HepG2 (cell line): ENCODE data around the gene PTH2. TPM values are rescaled to one million over a fixed set of nuclear protein-coding genes. Genes with fewer than 3 reads are reported as not detected.

ENCODE experiments used
- ARNTL ChIP-seq: sonication (generic); formaldehyde crosslinking; IDR thresholded peaks from 2 replicates; pipeline ENCODE4 v1.4.0; 2020; ENCODE audit warnings: mild to moderate bottlenecking, missing genetic modification reagents
- CBX1 ChIP-seq: IDR thresholded peaks from one replicate; pipeline ENCODE4 v1.6.1; 2016; ENCODE audit warnings: antibody characterized with exemption, low read depth
- FLYWCH1 ChIP-seq: sonication (generic); formaldehyde crosslinking; IDR thresholded peaks from 2 replicates; pipeline ENCODE4 v1.8.1; 2023; ENCODE audit warnings: mild to moderate bottlenecking, missing genetic modification reagents
- FOSL1 ChIP-seq: sonication (generic); formaldehyde crosslinking; IDR thresholded peaks from 2 replicates; pipeline ENCODE4 v1.9.0; 2021; ENCODE audit warnings: missing genetic modification reagents, borderline replicate concordance
- IKZF1 ChIP-seq: fragments of 450-650 bp; IDR thresholded peaks from 2 replicates; pipeline ENCODE4 v1.7.1; 2016
- ISL2 ChIP-seq: sonication (generic); formaldehyde crosslinking; IDR thresholded peaks from 2 replicates; pipeline ENCODE4 v1.5.0; 2020; ENCODE audit warnings: missing genetic modification reagents
- KDM4B ChIP-seq: sonication (generic); formaldehyde crosslinking; IDR thresholded peaks from 2 replicates; pipeline ENCODE4 v1.4.0; 2020; ENCODE audit warnings: missing genetic modification reagents
- KDM6A ChIP-seq: IDR thresholded peaks from 2 replicates; pipeline ENCODE4 v1.6.1; 2016; ENCODE audit warnings: low read depth
- MXD3 ChIP-seq: IDR thresholded peaks from 2 replicates; pipeline ENCODE4 v1.6.1; 2016; ENCODE audit warnings: mild to moderate bottlenecking, missing biosample characterization, missing genetic modification reagents
- ONECUT2 ChIP-seq: sonication (generic); formaldehyde crosslinking; IDR thresholded peaks from 2 replicates; pipeline ENCODE4 v1.4.0; 2020; ENCODE audit warnings: missing genetic modification reagents
- PAF1 ChIP-seq: IDR thresholded peaks from 2 replicates; pipeline ENCODE4 v1.6.1; 2016; ENCODE audit warnings: missing genetic modification reagents, missing compliant biosample characterization
- PITX1 ChIP-seq: sonication (generic); formaldehyde crosslinking; IDR thresholded peaks from 2 replicates; pipeline ENCODE4 v1.5.1; 2020; ENCODE audit warnings: mild to moderate bottlenecking, missing genetic modification reagents
- RNF219 ChIP-seq: sonication (generic); formaldehyde crosslinking; IDR thresholded peaks from 2 replicates; pipeline ENCODE4 v1.5.0; 2020; ENCODE audit warnings: mild to moderate bottlenecking, missing genetic modification reagents
- SAP130 ChIP-seq: IDR thresholded peaks from 2 replicates; pipeline ENCODE4 v1.6.1; 2016; ENCODE audit warnings: low read depth
- TBP ChIP-seq: sonication (generic); formaldehyde crosslinking; IDR thresholded peaks from 2 replicates; pipeline ENCODE4 v1.5.0; 2020; ENCODE audit warnings: missing genetic modification reagents
- ZBTB2 ChIP-seq: sonication (generic); formaldehyde crosslinking; IDR thresholded peaks from 2 replicates; pipeline ENCODE4 v1.8.0; 2022; ENCODE audit warnings: low read depth, missing genetic modification reagents
- ZFYVE20 ChIP-seq: sonication (generic); formaldehyde crosslinking; IDR thresholded peaks from 2 replicates; pipeline ENCODE4 v1.8.0; 2023; ENCODE audit warnings: low read depth, mild to moderate bottlenecking, moderate library complexity, missing genetic modification reagents, borderline replicate concordance
- ZMYM3 ChIP-seq: sonication (generic); formaldehyde crosslinking; IDR thresholded peaks from 2 replicates; pipeline ENCODE4 v1.5.1; 2020; ENCODE audit warnings: mild to moderate bottlenecking, missing genetic modification reagents
- ZNF138 ChIP-seq: sonication (generic); formaldehyde crosslinking; IDR thresholded peaks from 2 replicates; pipeline ENCODE4 v1.5.0; 2020; ENCODE audit warnings: mild to moderate bottlenecking, low read depth, missing genetic modification reagents
- ZNF296 ChIP-seq: sonication (generic); formaldehyde crosslinking; conservative IDR thresholded peaks from 2 replicates; pipeline ENCODE4 v1.5.0; 2020; ENCODE audit warnings: mild to moderate bottlenecking, missing genetic modification reagents
- ZNF382 ChIP-seq: sonication (generic); formaldehyde crosslinking; IDR thresholded peaks from 2 replicates; pipeline ENCODE4 v1.5.0; 2020; ENCODE audit warnings: missing genetic modification reagents, mild to moderate bottlenecking, borderline replicate concordance
- ZNF431 ChIP-seq: sonication (generic); formaldehyde crosslinking; IDR thresholded peaks from 2 replicates; pipeline ENCODE4 v1.9.0; 2022; ENCODE audit warnings: missing genetic modification reagents, low read depth, mild to moderate bottlenecking, borderline replicate concordance
- ZNF432 ChIP-seq: sonication (generic); formaldehyde crosslinking; IDR thresholded peaks from 2 replicates; pipeline ENCODE4 v1.5.0; 2020; ENCODE audit warnings: missing genetic modification reagents, mild to moderate bottlenecking, borderline replicate concordance
- ZNF468 ChIP-seq: sonication (generic); formaldehyde crosslinking; IDR thresholded peaks from 2 replicates; pipeline ENCODE4 v1.8.0; 2022; ENCODE audit warnings: mild to moderate bottlenecking, moderate library complexity, missing genetic modification reagents
- ZNF577 ChIP-seq: sonication (generic); formaldehyde crosslinking; IDR thresholded peaks from 2 replicates; pipeline ENCODE4 v1.4.0; 2020; ENCODE audit warnings: mild to moderate bottlenecking, low read depth, missing genetic modification reagents, borderline replicate concordance
- polyA plus RNA-seq, 8 experiments: library from polyadenylated mRNA; depleted of rRNA in 3 of 8; stranded (reverse) in 7 of 8; unstranded in 1 of 8; fragments of >200 nt; fragmentation: Illumina TruSeq in 4 of 8; extraction: Trizol in 4 of 8; gene quantifications; 2 replicates each; pipeline versions ENCODE4 v1.2.1 to v1.2.3, GENCODE V29; 2011 to 2016; ENCODE audit warnings: low read depth in 4 of 8, missing spikeins in 1 of 8, mixed read lengths in 1 of 8; ENCODE audit not compliant: insufficient read depth in 1 of 8
- total RNA-seq, 5 experiments: library from RNA; depleted of rRNA; stranded (reverse); fragments of >200 nt; fragmentation: Illumina TruSeq; extraction: Trizol; gene quantifications; 2 replicates each; pipeline ENCODE4 v1.2.3, GENCODE V29; 2016; ENCODE audit warnings: low read depth in 1 of 5
- TF ChIP-seq, protein P1 (sequence below): sonication (generic); formaldehyde crosslinking; IDR thresholded peaks from 2 replicates; pipeline ENCODE4 v1.4.0; 2020; ENCODE audit warnings: mild to moderate bottlenecking, low read depth, missing genetic modification reagents

Gene PTH2
- total and polyA plus RNA-seq, 2 of the 13 experiments (the other 11 are each of a cell fraction or from before 2014, with no cell fraction given), result not detected

DNA sequence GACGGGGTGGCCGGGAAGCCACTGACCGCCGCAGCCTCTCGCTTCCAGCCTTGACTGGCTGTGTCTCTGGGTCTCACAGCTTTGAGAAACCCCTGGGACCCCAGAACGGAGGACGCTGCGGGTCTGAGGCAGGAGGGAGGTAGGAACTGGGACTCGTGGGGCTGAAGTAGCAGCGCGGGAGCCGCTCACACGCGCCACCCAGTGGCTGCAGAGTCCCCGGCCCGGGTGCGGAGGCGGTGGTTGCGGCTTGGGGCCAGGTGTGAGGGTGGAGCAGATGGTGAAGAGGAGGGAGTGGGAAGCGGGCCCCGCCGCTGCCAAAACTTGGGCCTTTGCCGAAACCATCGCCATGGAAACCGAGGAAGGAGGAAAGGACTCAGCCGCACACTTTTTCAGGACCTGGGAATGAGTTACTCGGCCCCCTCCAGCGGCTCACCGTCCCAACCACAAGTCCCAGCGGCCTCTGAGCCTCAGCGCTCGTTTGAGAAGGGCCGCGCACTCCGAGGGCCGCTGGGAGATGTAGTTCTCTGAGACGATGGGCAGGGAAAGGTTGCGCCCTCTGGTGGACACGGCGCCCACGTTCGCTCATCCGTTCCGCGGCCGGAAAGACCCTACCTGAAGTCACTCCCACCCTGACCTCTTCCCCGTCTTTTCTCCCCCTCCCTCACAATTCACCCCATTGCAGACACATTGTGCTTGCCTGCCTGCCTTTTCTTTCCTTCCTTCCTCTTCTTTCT, 20.3 kb upstream of the PTH2 start (continued):
- TF ChIP-seq KDM6A (no peak), ZNF468 (CRISPR knock-in tag) (no peak), ZBTB2 (CRISPR knock-in tag) (no peak), SAP130 (CRISPR knock-in tag) (peak; percentile 33), IKZF1 (no peak), TBP (CRISPR knock-in tag) (peak; percentile 99), ARNTL (0 out of 2 replicates have a peak, but pooled peaks have one; percentile 43), ZNF382 (no peak), ONECUT2 (CRISPR knock-in tag) (no peak), PAF1 (no peak), ZNF432 (no peak), MXD3 (CRISPR knock-in tag) (no peak), ZMYM3 (no peak), FOSL1 (CRISPR knock-in tag) (no peak), ZNF296 (no peak), ZNF577 (CRISPR knock-in tag) (no peak), ZFYVE20 (CRISPR knock-in tag) (no peak), KDM4B (CRISPR knock-in tag) (no peak), CBX1 (peak; percentile 17), RNF219 (CRISPR knock-in tag) (no peak), ZNF138 (CRISPR knock-in tag) (no peak), ZNF431 (CRISPR knock-in tag) (no peak), PITX1 (CRISPR knock-in tag) (no peak), ISL2 (CRISPR knock-in tag) (no peak; the same call in 1 of the 2 replicates), FLYWCH1 (CRISPR knock-in tag) (no peak)
- TF ChIP-seq, protein P1, sequence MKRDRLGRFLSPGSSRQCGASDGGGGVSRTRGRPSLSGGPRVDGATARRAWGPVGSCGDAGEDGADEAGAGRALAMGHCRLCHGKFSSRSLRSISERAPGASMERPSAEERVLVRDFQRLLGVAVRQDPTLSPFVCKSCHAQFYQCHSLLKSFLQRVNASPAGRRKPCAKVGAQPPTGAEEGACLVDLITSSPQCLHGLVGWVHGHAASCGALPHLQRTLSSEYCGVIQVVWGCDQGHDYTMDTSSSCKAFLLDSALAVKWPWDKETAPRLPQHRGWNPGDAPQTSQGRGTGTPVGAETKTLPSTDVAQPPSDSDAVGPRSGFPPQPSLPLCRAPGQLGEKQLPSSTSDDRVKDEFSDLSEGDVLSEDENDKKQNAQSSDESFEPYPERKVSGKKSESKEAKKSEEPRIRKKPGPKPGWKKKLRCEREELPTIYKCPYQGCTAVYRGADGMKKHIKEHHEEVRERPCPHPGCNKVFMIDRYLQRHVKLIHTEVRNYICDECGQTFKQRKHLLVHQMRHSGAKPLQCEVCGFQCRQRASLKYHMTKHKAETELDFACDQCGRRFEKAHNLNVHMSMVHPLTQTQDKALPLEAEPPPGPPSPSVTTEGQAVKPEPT (CRISPR knock-in tag), result peak; percentile 66; the same call in 1 of the 2 replicates
